ENCODE measurements around the gene ARHGAP22. TPM values are rescaled to one million over a fixed set of nuclear protein-coding genes. Genes with fewer than 3 reads are reported as not detected.

Gene ARHGAP22
- total and polyA plus RNA-seq, 2 experiments from 2014 or later = 4.8 to 10.7 TPM

- H3K9me3 Mint-ChIP-seq = no peaks in the 10 kb centered on the region
- H3K27ac Mint-ChIP-seq = no peak overlapping the region
- DNase-seq (ENCODE audit: low spot score) = no peak
These were observed 158.9 kb downstream of the ARHGAP22 start for GRCh38 chr10:48445932-48446331.

More at GRCh38 chr10:48445932-48446331, 158.9 kb downstream of the ARHGAP22 start:
- H3K4me3 ChIP-seq = no peak overlapping the region
- no peak for TF ChIP-seq ZNF462 (CRISPR knock-in tag; IDR thresholded peaks at IDR 0.05)
- TF ChIP-seq STAT1 (IDR thresholded peaks at IDR 0.05; ENCODE audit: unreplicated experiment) = no peak
- no peak for TF ChIP-seq POLR2AphosphoS5 (IDR thresholded peaks at IDR 0.05; ENCODE audit: low read depth)
- TF ChIP-seq NANOG (IDR thresholded peaks at IDR 0.05; ENCODE audit: borderline replicate concordance) = no peak
- no peak for TF ChIP-seq CREB1 (CRISPR knock-in tag; IDR thresholded peaks at IDR 0.05; ENCODE audit: low read depth)
- no peak for TF ChIP-seq CTCF (conservative IDR thresholded peaks at IDR 0.05; ENCODE audit: low read depth in 2 of 2)
- TF ChIP-seq ETS1 (IDR thresholded peaks at IDR 0.05) = no peak
- no peak for TF ChIP-seq EZH2 (IDR thresholded peaks at IDR 0.05; ENCODE audit: low read depth, unreplicated experiment)
- TF ChIP-seq JUNB (IDR thresholded peaks at IDR 0.05; ENCODE audit: unreplicated experiment) = no peak
- TF ChIP-seq ZNF331 (CRISPR knock-in tag; IDR thresholded peaks at IDR 0.05; ENCODE audit: low read depth) = no peak
- no peak for TF ChIP-seq EZH2phosphoT487 (IDR thresholded peaks at IDR 0.05; ENCODE audit: unreplicated experiment)
- TF ChIP-seq ZNF114 (CRISPR knock-in tag; IDR thresholded peaks at IDR 0.05) = no peak
- no peak for TF ChIP-seq REST (IDR thresholded peaks at IDR 0.05; ENCODE audit: unreplicated experiment)
- no peaks in the 10 kb centered on the region for H3K27me3 ChIP-seq (ENCODE audit: insufficient read depth)
- no peaks in the 10 kb centered on the region for H3K4me1 ChIP-seq (ENCODE audit: insufficient read depth)
- Mint-ChIP-seq H3K4me1 (peaks cover 22% of the 10 kb centered on the region), H3K36me3 (ENCODE audit: low read depth) (peaks cover 7% of the 10 kb centered on the region; the same call in 2 of the 3 replicates), H3K4me3 (no peak overlapping the region), H3K27me3 (ENCODE audit: insufficient read depth, low read depth, poor library complexity) (peaks cover 13% of the 10 kb centered on the region)
- no peaks in the 10 kb centered on the region; the same call in 1 of the 2 replicates for H4K20me1 ChIP-seq (replicated peaks; ENCODE audit: insufficient read depth)
- no peaks in the 10 kb centered on the region for H3F3A ChIP-seq (replicated peaks; ENCODE audit: low read depth)
- no peak overlapping the region for H3K27ac ChIP-seq (ENCODE audit: low read depth)
- no peak for ATAC-seq
- H3K36me3 ChIP-seq (ENCODE audit: insufficient read depth) = no peaks in the 10 kb centered on the region
- H3K4me2 ChIP-seq = no peak overlapping the region
- H3K79me2 ChIP-seq (replicated peaks; ENCODE audit: insufficient read depth) = no peaks in the 10 kb centered on the region
- H3K9me2 ChIP-seq (ENCODE audit: insufficient read depth) = 0 out of 2 replicates have a peak, but pooled peaks cover 2% of the 10 kb centered on the region
- no peak overlapping the region for H2AFZ ChIP-seq

Data from GM23338 (cell line).